NCI-H146 treated with DMSO at 0.1 percent for 48 hours (cell line): ENCODE data around the gene INPP5E.

Source experiments
- DNase-seq: peaks from one replicate; lab custom pipeline; 2025; ENCODE audit not compliant: unreplicated experiment; lab: John Stamatoyannopoulos, UW

Gene INPP5E

DNA sequence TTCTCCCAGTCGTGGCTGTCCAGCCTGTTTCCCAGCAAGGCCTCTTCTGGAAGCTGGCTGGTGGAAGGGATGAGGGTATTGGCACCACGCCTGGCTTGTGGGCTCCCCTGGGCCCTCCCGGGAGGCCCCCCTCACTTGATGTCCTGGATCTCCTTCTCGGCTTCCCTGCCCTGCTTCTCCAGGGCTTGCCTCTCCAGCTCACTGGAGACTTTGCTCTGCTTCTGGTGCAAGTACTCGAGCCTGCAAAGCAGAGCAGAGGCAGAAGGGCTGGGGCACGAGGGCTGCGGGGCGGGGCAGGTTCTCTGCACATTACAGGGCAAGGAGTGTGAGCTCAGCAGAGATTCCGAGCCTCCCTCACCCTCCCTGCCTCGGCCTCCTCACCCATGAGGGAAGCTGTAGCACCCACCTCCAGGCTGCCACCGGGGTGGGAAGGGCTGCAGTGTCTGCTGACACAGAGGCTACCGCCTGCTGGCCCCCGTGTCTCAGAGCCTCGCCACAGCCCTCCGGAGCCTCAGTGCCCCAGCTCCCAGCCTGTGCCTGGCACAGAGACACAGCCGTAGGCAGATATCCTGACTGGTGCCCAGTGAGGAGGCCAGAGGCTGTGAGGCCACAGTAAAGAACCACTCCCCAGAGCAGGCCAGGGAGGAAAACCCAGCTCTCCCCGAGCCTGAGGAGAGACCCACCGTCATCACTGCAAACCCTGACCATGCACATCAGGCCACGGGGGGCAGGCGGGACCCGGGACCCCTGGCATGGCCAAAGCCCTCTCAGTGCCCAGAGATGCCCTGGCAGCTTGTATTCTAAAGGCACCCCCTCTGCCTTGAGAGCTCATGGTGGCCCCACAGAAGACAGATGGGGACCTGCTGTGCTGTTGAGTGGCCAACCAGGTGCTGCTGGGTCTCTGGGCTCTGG is 46.9 kb downstream of the INPP5E start:
- no peak for DNase-seq

GRCh38 chr9:136391737-136392537 is 47.7 kb downstream of the INPP5E start:
- DNase-seq = no peak

- no peak for DNase-seq
Measured at GRCh38 chr9:136389396-136389795, 50.2 kb downstream of the INPP5E start.

- no peak for DNase-seq
Measured at GRCh38 chr9:136387217-136387616, 52.4 kb downstream of the INPP5E start.

- no peak for DNase-seq
Measured at GRCh38 chr9:136386018-136386417, 53.6 kb downstream of the INPP5E start.

GRCh38 chr9:136385015-136385414 is 54.6 kb downstream of the INPP5E start:
- no peak for DNase-seq

DNA sequence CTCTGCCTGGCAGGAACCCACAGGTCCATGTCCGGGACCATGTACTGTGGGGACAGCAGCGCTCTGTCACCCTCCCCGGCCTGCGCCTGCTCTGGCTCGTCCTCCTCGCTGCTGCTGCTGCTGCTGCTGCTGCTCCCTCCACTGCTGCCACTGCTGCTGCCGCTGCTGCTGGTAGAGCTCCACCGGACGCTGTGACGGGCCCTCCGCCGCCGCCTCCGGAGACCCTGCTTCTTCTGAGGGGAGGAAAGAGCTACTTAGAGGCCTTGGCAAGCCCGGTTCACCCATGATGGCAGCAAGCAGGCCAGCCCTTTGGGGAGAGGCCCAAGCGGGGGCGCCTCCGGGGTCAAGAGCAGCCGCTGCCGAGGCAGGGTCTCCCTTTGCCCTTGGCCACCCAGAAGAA is 56.2 kb downstream of the INPP5E start:
- DNase-seq = no peak

DNA sequence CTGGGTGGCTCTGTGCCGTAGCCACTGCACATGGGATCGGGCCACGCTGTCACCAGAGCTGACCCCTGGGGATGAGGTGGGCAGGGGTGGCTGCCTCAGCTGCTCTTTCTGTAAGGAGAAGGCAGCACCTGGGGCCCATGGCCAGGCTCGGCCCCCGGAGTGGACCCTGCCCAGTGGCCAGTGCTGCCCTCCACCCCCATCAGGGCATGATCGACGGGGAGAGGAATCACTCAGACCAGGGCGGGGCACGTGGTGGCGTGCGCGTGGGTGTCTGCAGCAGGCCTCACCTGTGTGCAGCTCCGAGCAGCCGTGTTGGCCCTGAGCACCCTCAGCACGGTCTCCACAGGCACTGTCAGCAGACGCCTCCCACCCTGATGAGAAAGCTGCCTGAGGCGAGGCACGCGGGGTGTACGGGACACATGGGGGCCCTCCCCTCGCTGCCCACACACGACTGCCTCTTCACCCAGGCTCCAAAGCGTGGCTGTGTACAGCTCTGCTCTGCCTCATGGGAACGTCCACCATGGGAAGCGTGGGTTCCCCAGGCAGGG is 57.6 kb downstream of the INPP5E start:
- no peak for DNase-seq

- DNase-seq = no peak
Measured at GRCh38 chr9:136381311-136381710, 58.3 kb downstream of the INPP5E start.

DNA sequence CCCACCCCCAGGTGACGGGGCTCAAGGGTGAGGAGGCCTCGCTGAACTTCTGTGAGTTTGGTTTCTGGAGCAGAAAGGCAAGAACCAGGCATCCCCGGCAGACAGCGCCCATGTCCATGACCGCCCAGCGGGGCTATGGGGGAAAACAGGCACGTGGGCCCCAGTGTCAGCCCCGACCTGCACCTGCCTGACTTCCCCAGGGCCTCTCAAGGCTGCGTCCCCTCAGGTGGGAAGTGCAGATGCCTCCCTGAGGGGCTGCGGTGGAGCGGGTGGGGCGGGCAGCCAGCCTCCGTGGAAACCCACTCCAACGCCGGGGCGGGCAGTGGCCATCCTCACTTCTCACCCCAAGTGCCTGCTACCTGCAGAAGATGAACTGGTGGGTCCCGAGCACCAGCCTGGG is 59.3 kb downstream of the INPP5E start:
- no peak for DNase-seq

DNA sequence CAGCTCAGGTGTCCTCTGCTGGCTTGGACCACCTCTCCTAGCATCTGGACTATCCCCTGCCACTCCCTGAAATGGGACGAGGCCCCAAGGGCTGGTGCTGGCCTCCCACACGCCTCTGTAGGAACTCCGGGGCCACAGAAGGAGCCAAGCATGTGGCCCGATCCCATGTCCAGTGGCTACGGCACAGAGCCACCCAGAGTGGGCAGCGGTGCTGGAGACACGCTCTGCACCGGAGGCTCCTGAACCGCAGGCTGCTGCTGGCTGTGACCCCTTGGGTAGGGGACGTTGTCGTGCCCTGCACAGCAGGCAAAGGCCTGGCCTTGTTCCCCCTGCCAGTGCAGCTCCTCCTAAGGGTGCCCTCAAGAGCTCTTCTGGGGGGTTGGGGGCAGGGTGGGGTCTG is 59.8 kb downstream of the INPP5E start:
- no peak for DNase-seq

GRCh38 chr9:136379401-136379800 is 60.2 kb downstream of the INPP5E start:
- DNase-seq = no peak

- DNase-seq = no peak
Measured at GRCh38 chr9:136379003-136379287, 60.7 kb downstream of the INPP5E start.
